ENCODE measurements around the gene KRT28. TPM values are rescaled to one million over a fixed set of nuclear protein-coding genes. Genes with fewer than 3 reads are reported as not detected.

KRT28 gene
- total RNA-seq, 2 donors from 2014 or later: not detected

GRCh38 chr17:40779181-40779909, 20.4 kb downstream of the KRT28 start:
- Histone ChIP-seq H3K4me3 (peak overlapping the region in 1 of 2 donors; percentile 3), H3K4me1 (replicated peaks) (no peaks in the 10 kb centered on the region), H3K36me3 (no peaks in the 10 kb centered on the region), H3K27ac (no peak overlapping the region), H3K9me3 (no peaks in the 10 kb centered on the region), H3K27me3 (replicated peaks; ENCODE audit: insufficient read depth) (no peaks in the 10 kb centered on the region)
- DNase-seq (ENCODE audit: low spot score): no peak
- 44% methylated on average over 37 of the region's 37 CpGs for WGBS
- TF ChIP-seq POLR2AphosphoS5 (IDR thresholded peaks at IDR 0.05): no peak
- TF ChIP-seq CTCF (IDR thresholded peaks at IDR 0.05): no peak
- no peak for TF ChIP-seq POLR2A (IDR thresholded peaks at IDR 0.05)
- intact Hi-C loops (cut with DNase I): no loop called here

GRCh38 chr17:40778461-40778860, 21.3 kb downstream of the KRT28 start:
- H3K27me3 ChIP-seq (replicated peaks; ENCODE audit: insufficient read depth): no peaks in the 10 kb centered on the region
- H3K9me3 ChIP-seq: no peaks in the 10 kb centered on the region
- DNase-seq (ENCODE audit: low spot score): no peak
- no peaks in the 10 kb centered on the region for H3K4me1 ChIP-seq (replicated peaks)
- no peak overlapping the region for H3K4me3 ChIP-seq
- WGBS: 66% methylated on average over 5 of the region's 5 CpGs
- intact Hi-C loops (cut with DNase I): no loop called here
- no peaks in the 10 kb centered on the region for H3K36me3 ChIP-seq
- no peak for TF ChIP-seq POLR2AphosphoS5 (IDR thresholded peaks at IDR 0.05)
- no peak for TF ChIP-seq CTCF (IDR thresholded peaks at IDR 0.05)
- no peak for TF ChIP-seq POLR2A (IDR thresholded peaks at IDR 0.05)
- H3K27ac ChIP-seq: no peak overlapping the region

GRCh38 chr17:40777971-40778370, 21.8 kb downstream of the KRT28 start:
- DNase-seq (ENCODE audit: low spot score): no peak
- intact Hi-C loops (cut with DNase I): no loop called here
- 84% methylated on average over 3 of the region's 3 CpGs for WGBS

GRCh38 chr17:40777459-40777858, 22.3 kb downstream of the KRT28 start:
- no peak overlapping the region for H3K4me3 ChIP-seq
- DNase-seq (ENCODE audit: low spot score): no peak
- H3K27me3 ChIP-seq (replicated peaks; ENCODE audit: insufficient read depth): no peaks in the 10 kb centered on the region
- 70% methylated on average over 7 of the region's 7 CpGs for WGBS
- no peaks in the 10 kb centered on the region for H3K4me1 ChIP-seq (replicated peaks)
- intact Hi-C loops (cut with DNase I): no loop called here
- H3K27ac ChIP-seq: no peak overlapping the region
- H3K36me3 ChIP-seq: no peaks in the 10 kb centered on the region
- H3K9me3 ChIP-seq: no peaks in the 10 kb centered on the region
- TF ChIP-seq POLR2A (IDR thresholded peaks at IDR 0.05) (no peak), CTCF (IDR thresholded peaks at IDR 0.05) (no peak), POLR2AphosphoS5 (IDR thresholded peaks at IDR 0.05) (no peak)

More at GRCh38 chr17:40777971-40778370, 21.8 kb downstream of the KRT28 start:
- H3K27me3 ChIP-seq (replicated peaks; ENCODE audit: insufficient read depth): no peaks in the 10 kb centered on the region
- H3K4me3 ChIP-seq: no peak overlapping the region
- H3K9me3 ChIP-seq: no peaks in the 10 kb centered on the region
- H3K27ac ChIP-seq: no peak overlapping the region
- no peaks in the 10 kb centered on the region for H3K36me3 ChIP-seq
- H3K4me1 ChIP-seq (replicated peaks): no peaks in the 10 kb centered on the region
- TF ChIP-seq POLR2AphosphoS5 (IDR thresholded peaks at IDR 0.05): no peak
- TF ChIP-seq POLR2A (IDR thresholded peaks at IDR 0.05): no peak
- TF ChIP-seq CTCF (IDR thresholded peaks at IDR 0.05): no peak

- no peak for DNase-seq (ENCODE audit: low spot score)
- Histone ChIP-seq H3K27ac (no peak overlapping the region), H3K4me3 (no peak overlapping the region), H3K27me3 (replicated peaks; ENCODE audit: insufficient read depth) (no peaks in the 10 kb centered on the region), H3K9me3 (no peaks in the 10 kb centered on the region), H3K4me1 (replicated peaks) (no peaks in the 10 kb centered on the region), H3K36me3 (no peaks in the 10 kb centered on the region)
- WGBS: 56% methylated on average over 4 of the region's 4 CpGs
- TF ChIP-seq CTCF (IDR thresholded peaks at IDR 0.05): no peak
- no peak for TF ChIP-seq POLR2A (IDR thresholded peaks at IDR 0.05)
- no peak for TF ChIP-seq POLR2AphosphoS5 (IDR thresholded peaks at IDR 0.05)
- intact Hi-C loops (cut with DNase I): no loop called here
Measured at GRCh38 chr17:40775945-40776344, 23.8 kb downstream of the KRT28 start.

Measured in prostate gland (tissue), 2 donors.